ENCODE results near the gene OR4K14.

DNA sequence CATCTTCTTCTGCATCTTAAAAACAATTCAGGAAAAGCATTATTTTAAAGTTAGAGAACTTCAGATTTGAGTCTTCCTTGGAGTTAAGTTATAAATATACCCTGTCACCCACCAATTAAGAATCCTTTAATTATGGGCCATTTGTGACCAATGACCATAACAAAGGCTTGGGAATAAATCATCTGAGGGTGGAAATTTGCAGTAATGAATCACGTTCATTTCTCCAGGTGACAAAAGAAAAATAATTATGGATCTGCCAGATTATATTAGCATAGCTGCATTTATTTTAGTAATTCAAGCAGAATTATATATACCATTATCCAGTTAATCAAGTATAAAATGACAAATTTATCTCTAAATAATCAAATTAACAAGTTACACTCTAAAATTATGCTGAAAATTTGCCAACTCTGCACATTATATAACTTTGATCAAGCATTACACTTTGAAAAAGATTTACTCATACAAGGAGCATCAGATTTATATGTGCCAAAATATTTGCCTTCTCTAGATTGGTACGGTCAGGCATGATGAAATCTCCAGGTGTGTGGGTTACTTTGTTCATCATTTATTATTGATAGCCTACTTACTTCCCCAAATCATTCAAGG, at the start of gene OR4K14:
- TF ChIP-seq SIN3A (IDR thresholded peaks at IDR 0.05; ENCODE audit: borderline replicate concordance, insufficient read depth, low read length) = no peak
- no peak for TF ChIP-seq POLR2AphosphoS5 (IDR thresholded peaks at IDR 0.05; ENCODE audit: low read depth, low read length)
- TF ChIP-seq, protein P1, sequence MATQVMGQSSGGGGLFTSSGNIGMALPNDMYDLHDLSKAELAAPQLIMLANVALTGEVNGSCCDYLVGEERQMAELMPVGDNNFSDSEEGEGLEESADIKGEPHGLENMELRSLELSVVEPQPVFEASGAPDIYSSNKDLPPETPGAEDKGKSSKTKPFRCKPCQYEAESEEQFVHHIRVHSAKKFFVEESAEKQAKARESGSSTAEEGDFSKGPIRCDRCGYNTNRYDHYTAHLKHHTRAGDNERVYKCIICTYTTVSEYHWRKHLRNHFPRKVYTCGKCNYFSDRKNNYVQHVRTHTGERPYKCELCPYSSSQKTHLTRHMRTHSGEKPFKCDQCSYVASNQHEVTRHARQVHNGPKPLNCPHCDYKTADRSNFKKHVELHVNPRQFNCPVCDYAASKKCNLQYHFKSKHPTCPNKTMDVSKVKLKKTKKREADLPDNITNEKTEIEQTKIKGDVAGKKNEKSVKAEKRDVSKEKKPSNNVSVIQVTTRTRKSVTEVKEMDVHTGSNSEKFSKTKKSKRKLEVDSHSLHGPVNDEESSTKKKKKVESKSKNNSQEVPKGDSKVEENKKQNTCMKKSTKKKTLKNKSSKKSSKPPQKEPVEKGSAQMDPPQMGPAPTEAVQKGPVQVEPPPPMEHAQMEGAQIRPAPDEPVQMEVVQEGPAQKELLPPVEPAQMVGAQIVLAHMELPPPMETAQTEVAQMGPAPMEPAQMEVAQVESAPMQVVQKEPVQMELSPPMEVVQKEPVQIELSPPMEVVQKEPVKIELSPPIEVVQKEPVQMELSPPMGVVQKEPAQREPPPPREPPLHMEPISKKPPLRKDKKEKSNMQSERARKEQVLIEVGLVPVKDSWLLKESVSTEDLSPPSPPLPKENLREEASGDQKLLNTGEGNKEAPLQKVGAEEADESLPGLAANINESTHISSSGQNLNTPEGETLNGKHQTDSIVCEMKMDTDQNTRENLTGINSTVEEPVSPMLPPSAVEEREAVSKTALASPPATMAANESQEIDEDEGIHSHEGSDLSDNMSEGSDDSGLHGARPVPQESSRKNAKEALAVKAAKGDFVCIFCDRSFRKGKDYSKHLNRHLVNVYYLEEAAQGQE (IDR thresholded peaks at IDR 0.05; ENCODE audit: insufficient read depth in 1 of 2, low read depth in 2 of 2, low read length in 2 of 2) = no peak
- no peak for TF ChIP-seq FOXP2 (optimal IDR thresholded peaks at IDR 0.05; ENCODE audit: borderline replicate concordance, extremely low read depth, extremely low read length, insufficient read depth)
